ENCODE measurements around the gene DUSP10.

GRCh38 chr1:221700948-221701347, 40.9 kb downstream of the DUSP10 start:
- TF ChIP-seq CTCF (IDR thresholded peaks at IDR 0.05): no peak
- no peak for TF ChIP-seq POLR2A (IDR thresholded peaks at IDR 0.05)

All from Peyer's patch (tissue), 4 donors.